Measurements from ENCODE around the gene CD300C. TPM values are rescaled to one million over a fixed set of nuclear protein-coding genes. Genes with fewer than 3 reads are reported as not detected.

Gene CD300C
- total RNA-seq, 1 experiment from 2014 or later = not detected

DNA sequence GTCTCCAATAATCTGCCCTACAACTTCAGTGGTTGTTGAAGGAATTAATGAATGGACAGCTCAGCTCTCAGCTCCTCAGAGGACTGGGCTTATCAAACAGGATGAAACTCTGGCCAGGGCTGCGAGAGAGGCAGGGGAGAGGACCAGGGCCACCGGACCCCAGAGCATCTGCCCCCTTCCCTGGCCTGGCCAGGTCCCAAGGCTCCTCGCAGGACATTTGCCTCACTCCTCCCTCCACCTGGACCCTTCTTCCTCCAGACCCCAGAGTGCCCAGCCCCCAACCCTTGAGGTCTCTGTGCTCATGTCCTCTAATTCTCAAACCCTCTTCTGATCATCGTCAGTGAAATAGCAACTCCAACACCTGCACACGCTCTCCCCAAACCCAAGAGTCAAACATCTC is 3.7 kb downstream of the CD300C start:
- DNase-seq = no peak
- BruUV-seq (replicated peaks) = no TSS peak
- no peak overlapping the region for H3K27ac Mint-ChIP-seq (ENCODE audit: unreplicated experiment)
- no peaks in the 10 kb centered on the region for H3K4me1 Mint-ChIP-seq (ENCODE audit: low read depth, unreplicated experiment)
- CTCF ChIA-PET = no interaction called here
- intact Hi-C loops (cut with micrococcal nuclease; ENCODE audit: unreplicated experiment) = no loop called here
- no peaks in the 10 kb centered on the region for H3K9me3 Mint-ChIP-seq (ENCODE audit: low read depth, unreplicated experiment)
- peaks cover 84% of the 10 kb centered on the region for H3K27me3 Mint-ChIP-seq (ENCODE audit: unreplicated experiment)
- no peak overlapping the region for H3K4me3 Mint-ChIP-seq (ENCODE audit: low read depth, unreplicated experiment)
- TF ChIP-seq, protein P1, sequence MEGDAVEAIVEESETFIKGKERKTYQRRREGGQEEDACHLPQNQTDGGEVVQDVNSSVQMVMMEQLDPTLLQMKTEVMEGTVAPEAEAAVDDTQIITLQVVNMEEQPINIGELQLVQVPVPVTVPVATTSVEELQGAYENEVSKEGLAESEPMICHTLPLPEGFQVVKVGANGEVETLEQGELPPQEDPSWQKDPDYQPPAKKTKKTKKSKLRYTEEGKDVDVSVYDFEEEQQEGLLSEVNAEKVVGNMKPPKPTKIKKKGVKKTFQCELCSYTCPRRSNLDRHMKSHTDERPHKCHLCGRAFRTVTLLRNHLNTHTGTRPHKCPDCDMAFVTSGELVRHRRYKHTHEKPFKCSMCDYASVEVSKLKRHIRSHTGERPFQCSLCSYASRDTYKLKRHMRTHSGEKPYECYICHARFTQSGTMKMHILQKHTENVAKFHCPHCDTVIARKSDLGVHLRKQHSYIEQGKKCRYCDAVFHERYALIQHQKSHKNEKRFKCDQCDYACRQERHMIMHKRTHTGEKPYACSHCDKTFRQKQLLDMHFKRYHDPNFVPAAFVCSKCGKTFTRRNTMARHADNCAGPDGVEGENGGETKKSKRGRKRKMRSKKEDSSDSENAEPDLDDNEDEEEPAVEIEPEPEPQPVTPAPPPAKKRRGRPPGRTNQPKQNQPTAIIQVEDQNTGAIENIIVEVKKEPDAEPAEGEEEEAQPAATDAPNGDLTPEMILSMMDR (IDR thresholded peaks at IDR 0.05; ENCODE audit: unreplicated experiment) = no peak
- no peaks in the 10 kb centered on the region for H3K36me3 Mint-ChIP-seq (ENCODE audit: insufficient read depth, unreplicated experiment)

GRCh38 chr17:74541176-74542111 is 4.5 kb downstream of the CD300C start:
- DNase-seq = no peak
- no TSS peak for BruUV-seq (replicated peaks)
- Mint-ChIP-seq H3K4me1 (ENCODE audit: low read depth, unreplicated experiment) (no peaks in the 10 kb centered on the region), H3K9me3 (ENCODE audit: low read depth, unreplicated experiment) (no peaks in the 10 kb centered on the region), H3K4me3 (ENCODE audit: low read depth, unreplicated experiment) (no peak overlapping the region), H3K36me3 (ENCODE audit: insufficient read depth, unreplicated experiment) (no peaks in the 10 kb centered on the region), H3K27ac (ENCODE audit: unreplicated experiment) (no peak overlapping the region), H3K27me3 (ENCODE audit: unreplicated experiment) (peaks cover 84% of the 10 kb centered on the region)
- intact Hi-C loops (cut with micrococcal nuclease; ENCODE audit: unreplicated experiment) = no loop called here
- CTCF ChIA-PET = no interaction called here
- TF ChIP-seq, protein P1 (IDR thresholded peaks at IDR 0.05; ENCODE audit: unreplicated experiment) = no peak

DNA sequence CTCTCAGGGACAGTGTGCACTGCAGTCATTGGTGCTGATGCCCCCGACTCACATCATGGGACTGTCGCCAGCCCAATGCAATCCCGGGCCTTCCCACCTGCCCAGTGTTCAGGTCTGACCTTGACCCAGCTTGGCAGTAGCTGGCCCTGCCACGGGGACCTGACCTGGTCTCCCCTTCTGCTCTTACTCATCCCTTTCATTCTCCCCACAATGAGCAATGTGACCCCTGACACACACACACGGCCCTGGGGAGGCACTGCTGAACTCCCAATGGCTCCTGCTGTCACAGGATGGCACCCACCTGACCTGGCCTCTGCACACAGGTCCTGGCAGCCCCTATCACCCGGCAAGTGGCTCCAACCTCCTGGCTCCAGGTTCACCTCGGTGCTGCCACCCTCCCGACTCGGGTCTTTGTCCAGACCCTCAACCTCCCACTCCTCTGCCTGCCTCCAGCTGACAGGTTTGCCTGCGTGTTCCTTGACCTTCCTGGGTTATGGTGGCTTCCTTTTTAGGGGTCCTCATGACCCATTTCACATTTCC is 6.6 kb downstream of the CD300C start:
- no peaks in the 10 kb centered on the region for H3K4me1 Mint-ChIP-seq (ENCODE audit: low read depth, unreplicated experiment)
- no TSS peak for BruUV-seq (replicated peaks)
- no peak overlapping the region for H3K27ac Mint-ChIP-seq (ENCODE audit: unreplicated experiment)
- TF ChIP-seq, protein P1 (IDR thresholded peaks at IDR 0.05; ENCODE audit: unreplicated experiment) = no peak
- peaks cover 74% of the 10 kb centered on the region for H3K27me3 Mint-ChIP-seq (ENCODE audit: unreplicated experiment)
- no peaks in the 10 kb centered on the region for H3K9me3 Mint-ChIP-seq (ENCODE audit: low read depth, unreplicated experiment)
- no peak for DNase-seq
- no peak overlapping the region for H3K4me3 Mint-ChIP-seq (ENCODE audit: low read depth, unreplicated experiment)
- H3K36me3 Mint-ChIP-seq (ENCODE audit: insufficient read depth, unreplicated experiment) = no peaks in the 10 kb centered on the region
- intact Hi-C loops (cut with micrococcal nuclease; ENCODE audit: unreplicated experiment) = no loop called here
- CTCF ChIA-PET = no interaction called here

- Mint-ChIP-seq H3K27me3 (ENCODE audit: unreplicated experiment) (peaks cover 72% of the 10 kb centered on the region), H3K4me1 (ENCODE audit: low read depth, unreplicated experiment) (no peaks in the 10 kb centered on the region), H3K9me3 (ENCODE audit: low read depth, unreplicated experiment) (no peaks in the 10 kb centered on the region), H3K27ac (ENCODE audit: unreplicated experiment) (no peak overlapping the region), H3K4me3 (ENCODE audit: low read depth, unreplicated experiment) (no peak overlapping the region), H3K36me3 (ENCODE audit: insufficient read depth, unreplicated experiment) (no peaks in the 10 kb centered on the region)
- intact Hi-C loops (cut with micrococcal nuclease; ENCODE audit: unreplicated experiment) = no loop called here
- TF ChIP-seq, protein P1 (IDR thresholded peaks at IDR 0.05; ENCODE audit: unreplicated experiment) = no peak
- CTCF ChIA-PET = no interaction called here
- BruUV-seq (replicated peaks) = no TSS peak
- no peak for DNase-seq
Observed at GRCh38 chr17:74536890-74537289, 9.0 kb downstream of the CD300C start.

Data from Calu3 (cell line).